Endodermal cell (in vitro differentiated cells): Measurements from ENCODE around the gene BMP6. TPM values are rescaled to one million over a fixed set of nuclear protein-coding genes. Genes with fewer than 3 reads are reported as not detected.
"Not testable (repeated sequence)": the region's sequence is repeated elsewhere in the genome, so short reads cannot be mapped to it uniquely, and the experiment has no call there.

Source experiments
- DNase-seq: peaks from one replicate; pipeline ENCODE4 v3.0.0-alpha.2; 2017
- H3K27ac ChIP-seq: 2 replicates; pipeline ENCODE4 v1.5.1; 2013; ENCODE audit warnings: mild to moderate bottlenecking, low read depth, low read length, moderate library complexity
- H3K27me3 ChIP-seq: 2 replicates; pipeline ENCODE4 v1.6.1; 2013; ENCODE audit warnings: mild to moderate bottlenecking, low read length, moderate library complexity; ENCODE audit not compliant: insufficient read depth, control insufficient read depth, poor library complexity, severe bottlenecking
- H3K36me3 ChIP-seq: 2 replicates; pipeline ENCODE4 v1.7.0; 2013; ENCODE audit warnings: mild to moderate bottlenecking, low read length, moderate library complexity; ENCODE audit not compliant: control insufficient read depth, insufficient read depth
- H3K4me1 ChIP-seq: one replicate; pipeline ENCODE4 v1.7.0; 2013; ENCODE audit warnings: low read length; ENCODE audit not compliant: control insufficient read depth, insufficient read depth
- H3K4me3 ChIP-seq: 2 replicates; pipeline ENCODE4 v1.5.1; 2013; ENCODE audit warnings: mild to moderate bottlenecking, low read length, moderate library complexity
- H3K9ac ChIP-seq: 2 replicates; pipeline ENCODE4 v1.6.1; 2013; ENCODE audit warnings: mild to moderate bottlenecking, low read length, moderate library complexity; ENCODE audit not compliant: poor library complexity, severe bottlenecking; ENCODE audit errors: extremely low read depth
- H3K9me3 ChIP-seq: 2 replicates; pipeline ENCODE4 v1.6.1; 2013; ENCODE audit warnings: mild to moderate bottlenecking, low read length, moderate library complexity; ENCODE audit not compliant: control insufficient read depth
- H3K27ac Mint-ChIP-seq: 2 replicates; pipeline ENCODE4 v1.8.0; 2020; ENCODE audit warnings: mixed read lengths
- H3K27me3 Mint-ChIP-seq: 2 replicates; pipeline ENCODE4 v1.8.0; 2021; ENCODE audit warnings: mild to moderate bottlenecking, mixed read lengths; ENCODE audit not compliant: insufficient read depth
- H3K36me3 Mint-ChIP-seq: 2 replicates; pipeline ENCODE4 v1.8.0; 2020; ENCODE audit warnings: low read depth, mixed read lengths
- H3K4me1 Mint-ChIP-seq: 2 replicates; pipeline ENCODE4 v1.8.0; 2020; ENCODE audit warnings: mixed read lengths
- H3K4me3 Mint-ChIP-seq: 2 replicates; pipeline ENCODE4 v1.8.0; 2020; ENCODE audit warnings: mild to moderate bottlenecking, moderate library complexity, mixed read lengths
- H3K9me3 Mint-ChIP-seq: 2 replicates; pipeline ENCODE4 v1.8.0; 2020; ENCODE audit warnings: mild to moderate bottlenecking, mixed read lengths
- CTCF ChIP-seq: fragments of 200-600 bp; sonication (generic); conservative IDR thresholded peaks from 2 replicates; pipeline ENCODE4 v1.5.0; 2021; ENCODE audit warnings: antibody characterized with exemption, mild to moderate bottlenecking
- WGBS, 2 experiments: methylation state at CpG; one replicate each; pipeline versions ENCODE4 v1.1.5 to v1.1.7; 2013; ENCODE audit warnings: missing lambda C conversion rate in 2 of 2, mixed read lengths in 1 of 2; ENCODE audit not compliant: insufficient coverage in 1 of 2, insufficient read length in 1 of 2; 5-methylcytosine and 5-hydroxymethylcytosine counted together
- total RNA-seq, 2 donors: library from RNA; stranded (reverse); fragmentation: NEBNext Ultra II Directional in 1 of 2; extraction: Animal tissue kit (Norgen Biotek cat#: 25700) in 1 of 2; gene quantifications; 2 replicates in 1 of 2; 3 replicates in 1 of 2; pipeline ENCODE4 v1.2.1, GENCODE V29; 2021

Gene BMP6
- total RNA-seq, 2 donors from 2014 or later = 0.62 to 0.71 TPM

DNA sequence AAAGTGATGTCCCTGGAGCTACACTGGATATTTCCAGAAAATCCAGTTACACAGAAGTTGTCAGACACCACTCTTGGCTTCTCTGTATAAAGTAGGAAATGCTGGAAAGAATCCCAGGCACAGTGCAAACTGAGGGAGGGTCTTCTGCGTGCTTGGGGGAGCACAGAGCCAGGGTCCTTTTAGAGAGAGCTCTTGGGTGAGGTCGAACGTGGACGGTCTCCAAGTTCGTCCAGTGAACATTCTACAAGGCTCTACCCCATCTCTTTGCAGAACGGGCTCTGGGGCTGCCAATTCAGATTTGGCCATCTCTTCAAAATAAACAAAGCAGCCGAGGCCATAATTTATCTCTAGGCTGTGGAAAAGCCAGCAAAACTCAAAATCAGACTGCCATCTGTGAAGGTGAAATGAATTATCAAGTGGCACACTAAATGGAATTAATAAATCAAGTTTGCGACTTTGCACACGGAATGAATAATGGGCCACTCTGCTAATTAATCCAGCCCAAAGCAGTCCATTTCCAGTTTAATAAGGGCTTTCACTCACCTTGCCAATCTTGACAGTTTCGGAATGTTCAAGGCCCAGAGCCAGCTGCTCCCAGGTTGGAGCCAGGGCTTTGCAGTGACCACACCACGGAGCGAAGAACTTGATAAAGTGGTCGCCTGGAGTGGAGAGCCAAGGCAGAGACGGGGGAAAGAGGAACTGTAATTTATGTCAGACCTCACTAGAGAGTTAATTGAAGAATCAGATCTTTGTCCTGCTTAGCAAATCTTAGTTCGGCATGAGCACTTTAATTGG is 165.4 kb downstream of the BMP6 start:
- Mint-ChIP-seq H3K4me1 (no peaks in the 10 kb centered on the region), H3K27ac (no peak overlapping the region), H3K36me3 (peaks cover 72% of the 10 kb centered on the region), H3K27me3 (peaks cover 89% of the 10 kb centered on the region), H3K9me3 (no peaks in the 10 kb centered on the region), H3K4me3 (no peak overlapping the region)
- Histone ChIP-seq H3K36me3 (peaks cover 65% of the 10 kb centered on the region), H3K4me1 (no peaks in the 10 kb centered on the region), H3K4me3 (no peak overlapping the region), H3K9me3 (no peaks in the 10 kb centered on the region), H3K27ac (no peak overlapping the region), H3K27me3 (peaks cover 54% of the 10 kb centered on the region), H3K9ac (no peak overlapping the region)
- WGBS, 2 experiments = 93 to 98% methylated on average over 12 to 15 of the region's 15 CpGs
- TF ChIP-seq CTCF = no peak
- DNase-seq = no peak

DNA sequence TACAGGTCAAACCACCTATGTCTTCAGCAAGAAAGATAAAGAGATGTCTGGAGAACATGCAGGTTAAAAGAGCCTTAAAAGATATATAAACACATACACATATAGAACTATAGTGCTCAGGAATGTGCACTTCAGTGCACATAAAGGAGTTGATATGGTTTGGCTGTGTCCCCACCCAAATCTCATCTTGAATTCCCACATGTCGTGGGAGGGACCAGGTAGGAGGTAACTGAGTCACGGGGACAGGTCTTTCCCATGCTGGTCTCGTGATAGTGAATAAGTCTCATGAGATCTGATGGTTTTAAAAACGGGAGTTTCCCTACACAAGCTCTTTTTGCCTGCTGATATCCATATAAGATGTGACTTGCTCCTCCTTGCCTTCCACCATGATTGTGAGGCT is 166.5 kb downstream of the BMP6 start:
- H3K27ac Mint-ChIP-seq, H3K4me3 Mint-ChIP-seq, H3K27ac ChIP-seq, DNase-seq, H3K4me1 ChIP-seq, H3K9me3 Mint-ChIP-seq, H3K4me1 Mint-ChIP-seq, H3K4me3 ChIP-seq, H3K9ac ChIP-seq, H3K9me3 ChIP-seq: not testable (repeated sequence)
- Mint-ChIP-seq H3K36me3 (peaks cover 68% of the 10 kb centered on the region), H3K27me3 (peaks cover 94% of the 10 kb centered on the region)
- WGBS, 2 experiments = 93 to 100% methylated on average over 1 to 4 of the region's 4 CpGs
- Histone ChIP-seq H3K27me3 (peaks cover 65% of the 10 kb centered on the region), H3K36me3 (peaks cover 67% of the 10 kb centered on the region)

GRCh38 chr6:7893342-7893741 is 167.4 kb downstream of the BMP6 start:
- H3K36me3 Mint-ChIP-seq = peaks cover 67% of the 10 kb centered on the region
- H3K4me3 Mint-ChIP-seq = no peak overlapping the region
- Histone ChIP-seq H3K27ac (no peak overlapping the region), H3K27me3 (peaks cover 75% of the 10 kb centered on the region), H3K4me1 (no peaks in the 10 kb centered on the region), H3K36me3 (peaks cover 76% of the 10 kb centered on the region), H3K9me3 (no peaks in the 10 kb centered on the region), H3K4me3 (no peak overlapping the region), H3K9ac (no peak overlapping the region)
- no peak overlapping the region for H3K27ac Mint-ChIP-seq
- no peaks in the 10 kb centered on the region for H3K9me3 Mint-ChIP-seq
- H3K4me1 Mint-ChIP-seq = no peaks in the 10 kb centered on the region
- WGBS, 2 experiments = 97 to 98% methylated on average over 11 to 12 of the region's 12 CpGs
- H3K27me3 Mint-ChIP-seq = peaks cover 94% of the 10 kb centered on the region
- no peak for DNase-seq
- TF ChIP-seq CTCF = no peak
